Measurements from ENCODE around the gene CRY2.
"Not testable (repeated sequence)": the region's sequence is repeated elsewhere in the genome, so short reads cannot be mapped to it uniquely, and the experiment has no call there.

The CRY2 gene

DNA sequence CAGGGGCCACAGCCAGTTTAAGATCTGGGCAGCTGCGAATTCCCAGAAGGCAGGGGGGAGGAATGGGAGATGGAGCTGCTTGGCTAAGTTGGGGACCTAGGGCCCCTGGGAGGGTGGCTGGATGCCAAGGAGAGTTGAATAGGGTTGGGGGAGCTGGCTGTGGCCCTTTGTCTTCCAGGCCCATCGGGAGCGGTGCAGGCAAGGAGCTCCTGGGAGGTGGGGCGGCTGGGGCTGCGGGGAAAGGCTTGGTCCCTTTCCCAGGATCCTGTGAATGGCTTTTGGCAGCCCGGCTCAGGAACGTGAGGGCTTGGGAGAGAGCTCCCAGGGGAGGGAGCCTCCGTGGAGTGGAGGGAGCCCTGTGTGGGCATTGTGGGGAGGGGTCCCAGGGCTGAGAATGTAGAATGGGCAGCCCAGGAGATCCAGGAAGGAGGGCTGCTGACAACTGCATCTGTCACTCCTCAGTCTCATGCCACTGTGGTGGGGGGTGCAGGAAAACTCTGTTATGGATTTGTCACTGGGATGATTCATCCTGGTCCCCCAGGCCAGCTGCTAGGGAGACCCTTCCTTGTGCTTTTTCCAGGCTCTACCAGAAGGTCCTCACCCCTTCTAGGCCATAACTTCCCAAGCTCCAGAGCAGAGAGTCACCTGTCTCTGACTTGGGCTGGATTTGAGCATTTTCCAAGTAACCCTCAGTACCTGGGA is 53.8 kb downstream of the CRY2 start:
- no peak for DNase-seq

GRCh38 chr11:45901626-45902025 is 54.4 kb downstream of the CRY2 start:
- no peak for DNase-seq

- DNase-seq: no peak
Measured at GRCh38 chr11:45902452-45903380, 55.4 kb downstream of the CRY2 start.

GRCh38 chr11:45904309-45904915 is 57.1 kb downstream of the CRY2 start:
- no peak for DNase-seq

DNA sequence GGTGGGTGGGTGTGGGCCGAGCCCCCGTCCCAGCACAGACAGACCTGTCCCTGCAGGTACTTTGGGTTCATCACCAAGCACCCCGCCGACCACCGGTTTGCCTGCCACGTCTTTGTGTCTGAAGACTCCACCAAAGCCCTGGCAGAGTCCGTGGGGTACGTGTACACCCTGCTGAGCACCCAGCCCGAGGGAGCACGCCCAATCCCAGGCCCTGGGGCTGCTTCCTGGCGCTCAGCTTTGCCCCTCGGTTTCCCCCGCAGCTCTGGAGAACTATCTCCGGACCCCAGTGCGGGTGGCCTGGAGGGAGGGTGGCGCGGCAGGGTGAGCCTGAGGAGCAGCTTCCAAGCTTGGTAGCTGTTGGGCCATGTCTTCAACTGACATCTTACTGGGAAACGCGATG is 57.8 kb downstream of the CRY2 start:
- no peak for DNase-seq

DNA sequence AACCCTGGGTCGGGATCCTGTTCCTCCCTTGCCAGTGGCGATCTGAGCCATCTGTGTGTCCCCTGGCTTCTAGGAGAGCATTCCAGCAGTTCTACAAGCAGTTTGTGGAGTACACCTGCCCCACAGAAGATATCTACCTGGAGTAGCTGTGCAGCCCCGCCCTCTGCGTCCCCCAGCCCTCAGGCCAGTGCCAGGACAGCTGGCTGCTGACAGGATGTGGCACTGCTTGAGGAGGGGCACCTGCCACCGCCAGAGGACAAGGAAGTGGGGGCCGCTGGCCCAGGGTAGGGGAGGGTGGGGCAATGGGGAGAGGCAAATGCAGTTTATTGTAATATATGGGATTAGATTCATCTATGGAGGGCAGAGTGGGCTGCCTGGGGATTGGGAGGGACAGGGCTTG is 58.3 kb downstream of the CRY2 start:
- DNase-seq: not testable (repeated sequence)

DNA sequence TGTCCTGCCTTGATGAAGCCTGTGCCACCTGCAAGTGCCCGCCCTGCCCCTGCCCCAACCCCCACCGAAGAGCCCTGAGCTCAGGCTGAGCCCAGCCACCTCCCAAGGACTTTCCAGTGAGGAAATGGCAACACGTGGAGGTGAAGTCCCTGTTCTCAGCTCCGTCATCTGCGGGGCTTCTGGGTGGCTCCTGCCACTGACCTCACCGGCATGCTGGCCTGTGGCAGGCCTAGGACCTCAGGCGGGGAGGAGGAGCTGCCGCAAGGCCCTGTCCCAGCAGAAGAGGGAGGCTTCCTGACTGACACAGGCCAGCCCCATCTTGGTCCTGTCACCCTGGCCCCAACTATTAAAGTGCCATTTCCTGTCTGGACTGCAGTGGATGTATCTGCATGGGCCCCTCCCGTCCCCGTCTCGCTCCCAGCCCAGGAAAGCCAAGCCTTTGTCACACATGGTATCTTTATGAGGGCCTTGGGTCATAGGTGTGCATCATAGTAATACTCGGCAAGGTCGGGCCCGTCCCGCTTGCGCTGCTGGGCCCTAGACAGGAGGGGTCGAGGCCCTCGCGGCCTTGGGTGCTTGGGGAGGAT is 58.9 kb downstream of the CRY2 start:
- DNase-seq: no peak

DNA sequence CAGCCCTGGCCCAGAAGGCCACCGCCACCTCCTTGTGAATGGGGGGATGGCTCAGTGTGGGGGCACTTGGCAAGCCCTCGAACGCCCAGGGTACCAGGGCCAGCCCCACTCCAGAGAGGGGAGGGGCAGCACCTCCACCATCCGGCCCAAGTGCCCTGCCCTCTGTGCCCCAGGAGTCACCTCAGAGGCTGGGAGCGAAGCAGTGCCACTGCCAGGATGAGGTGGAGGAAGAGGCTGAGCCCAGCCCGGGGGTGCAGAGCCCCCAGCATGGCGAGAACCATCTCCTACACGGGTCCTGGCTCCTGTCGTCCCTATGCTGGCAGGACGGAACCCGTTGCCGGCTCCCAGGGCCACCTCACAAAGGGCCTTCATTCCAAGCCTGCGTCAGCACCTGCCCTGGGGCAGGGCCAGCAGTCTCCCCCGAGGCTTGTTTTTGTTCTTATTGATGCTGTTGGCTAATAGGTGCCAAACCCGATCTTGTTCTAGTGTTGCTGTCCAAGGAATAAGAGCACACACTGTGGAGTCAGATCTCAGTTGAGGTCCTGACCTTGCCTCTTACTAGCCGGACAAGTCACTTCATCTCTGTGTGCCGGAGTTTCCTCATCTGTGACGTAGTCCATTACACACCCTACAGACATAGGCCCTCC is 59.8 kb downstream of the CRY2 start, which contains the start of gene FREY1:
Gene FREY1 (minus strand): TSS at position 307 of the 647 bp plus-strand sequence. CDS start 26 bp downstream, at position 281.
- DNase-seq: no peak

DNA sequence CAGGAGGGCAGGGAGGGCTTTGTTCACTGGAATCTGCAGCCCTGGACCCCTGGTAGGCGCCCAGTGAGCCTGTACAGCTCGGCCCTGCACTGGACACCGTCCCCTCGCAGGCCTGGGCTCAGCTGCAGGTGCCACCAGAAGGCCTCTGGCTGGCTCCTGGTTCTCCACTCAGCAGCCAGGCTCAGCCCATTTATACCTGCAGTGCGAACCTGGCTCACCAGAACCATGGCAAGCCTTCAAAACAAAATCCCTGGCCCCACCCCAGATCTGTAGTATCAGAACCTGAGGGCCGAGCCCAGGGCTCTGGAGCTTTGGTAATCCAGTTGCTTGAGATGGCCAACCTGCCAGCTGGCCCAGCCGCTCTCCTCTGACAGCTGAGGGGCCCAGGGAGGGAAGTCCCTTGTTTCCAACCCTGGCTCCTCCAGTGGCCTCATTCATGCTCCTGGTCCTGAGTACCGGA is 60.7 kb downstream of the CRY2 start:
- DNase-seq: no peak

DNA sequence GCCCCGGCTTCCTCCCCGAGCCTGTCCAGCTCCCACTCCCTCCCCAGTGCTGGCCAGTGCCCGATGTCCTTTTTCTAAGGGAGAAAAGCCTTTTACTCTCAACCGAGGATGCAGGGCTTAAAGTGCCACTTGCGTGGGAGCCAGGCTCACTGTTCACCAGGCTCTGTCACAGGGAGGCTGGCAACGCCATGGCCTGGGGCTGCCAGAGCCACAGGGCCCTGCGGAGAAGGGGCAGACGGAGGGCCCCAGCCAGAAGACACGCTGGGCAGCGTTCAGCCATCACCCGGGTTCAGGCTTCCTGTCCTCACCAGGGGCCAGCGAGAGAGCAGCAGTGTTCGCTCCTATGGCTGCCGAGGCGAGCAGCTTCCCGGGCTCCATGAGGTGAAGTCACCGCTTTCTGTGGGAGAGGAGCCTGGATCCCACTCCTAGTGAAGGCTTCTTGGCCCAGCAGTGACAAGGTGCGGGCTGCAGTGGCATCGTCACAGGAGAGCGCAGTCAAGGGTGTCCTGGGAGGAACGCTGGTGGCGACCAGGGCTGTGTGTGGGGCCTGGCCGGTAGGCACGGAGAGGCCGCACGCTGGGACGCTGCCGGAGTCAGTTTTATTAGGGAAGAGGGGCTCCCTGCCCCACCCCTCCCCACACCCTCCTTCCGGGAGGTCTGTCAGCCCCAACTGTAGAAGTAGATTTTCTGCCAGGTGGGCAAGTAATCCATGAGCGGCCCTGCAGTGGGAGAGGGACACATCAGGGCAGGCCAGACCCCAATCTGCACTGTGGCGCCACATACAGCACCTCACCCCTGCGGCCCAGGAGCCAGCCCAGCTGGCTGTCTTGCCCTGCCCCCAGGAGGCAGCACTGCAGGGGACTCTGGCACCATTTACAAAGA is 62.6 kb downstream of the CRY2 start:
- DNase-seq: no peak

DNA sequence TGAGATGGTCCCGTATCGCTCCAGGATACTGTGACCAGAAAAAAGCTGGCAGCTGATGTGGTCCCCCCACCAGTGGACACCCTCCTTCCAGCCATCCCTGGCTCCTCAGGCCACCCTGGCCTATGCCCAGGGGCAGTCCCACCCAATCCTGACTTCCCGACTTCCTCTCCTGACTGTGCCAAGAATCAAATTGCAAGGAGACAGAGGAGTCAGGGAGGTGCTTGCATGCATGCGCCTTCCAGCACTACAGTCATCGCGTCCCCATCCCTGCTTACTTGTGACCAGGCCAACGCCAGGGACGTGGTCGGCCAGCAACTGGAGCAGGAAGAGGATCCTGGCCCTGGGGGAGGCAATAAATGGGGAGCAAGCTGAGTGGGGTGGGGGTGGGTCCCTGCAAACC is 63.3 kb downstream of the CRY2 start:
- no peak for DNase-seq

DNA sequence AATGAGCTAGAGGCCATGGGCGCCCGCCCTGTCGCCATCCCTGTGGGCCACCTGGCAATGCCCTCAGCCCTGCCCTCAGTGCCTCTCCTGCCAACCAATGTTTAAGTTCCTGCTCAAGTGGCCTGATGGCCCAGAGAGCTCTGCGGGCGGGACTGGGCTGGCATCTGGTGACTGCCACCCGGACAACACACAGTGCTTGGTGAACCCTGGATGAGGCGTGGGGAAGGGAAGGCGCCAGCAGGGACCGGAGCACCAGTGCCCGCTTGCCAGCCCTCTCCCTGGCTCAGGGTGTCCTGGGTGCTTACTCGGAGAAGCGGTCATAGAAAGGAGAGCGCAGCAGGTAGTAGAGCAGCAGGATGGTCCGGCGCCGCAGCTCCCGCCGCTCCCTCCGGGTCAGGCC is 66.2 kb downstream of the CRY2 start:
- DNase-seq: no peak

GRCh38 chr11:45913942-45914635 is 66.8 kb downstream of the CRY2 start:
- DNase-seq: no peak

DNA sequence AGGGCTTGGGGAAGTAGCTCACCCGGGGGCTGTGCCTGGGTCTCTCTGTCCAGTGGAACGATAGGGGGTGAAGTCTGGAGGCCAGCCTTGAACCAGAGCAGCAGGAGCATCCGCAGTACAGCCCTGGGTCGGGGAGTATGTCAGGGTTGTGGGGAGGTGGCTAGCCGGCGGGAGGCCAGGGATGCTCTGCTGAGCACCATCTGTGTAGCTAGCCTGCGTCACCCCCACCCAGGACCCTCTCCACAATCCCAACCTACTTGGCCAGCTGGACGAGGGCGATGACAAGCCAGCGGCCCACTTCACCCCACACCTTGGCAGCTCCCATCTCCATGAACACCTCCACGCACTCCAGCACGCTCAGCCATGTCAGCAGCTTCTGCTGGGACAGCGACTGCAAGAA is 68.2 kb downstream of the CRY2 start:
- DNase-seq: no peak

- no peak for DNase-seq
Measured at GRCh38 chr11:45917286-45917622, 70.0 kb downstream of the CRY2 start.

- peak; percentile 92 for DNase-seq
Measured at GRCh38 chr11:45917623-45918330, 70.5 kb downstream of the CRY2 start, which contains the start of gene PEX16. PEX16 (minus strand) TSS chr11:45917877; CDS start chr11:45917811, 66 bp downstream.

GRCh38 chr11:45918331-45918941 is 71.2 kb downstream of the CRY2 start:
- DNase-seq: peak; percentile 72

- DNase-seq: no peak
Measured at GRCh38 chr11:45918962-45919675, 71.8 kb downstream of the CRY2 start.
